NCI-H748 treated with DMSO at 0.1 percent for 48 hours (cell line): Measurements from ENCODE around the gene GABRG3.
A peak's percentile ranks its signal among the peaks of the same experiment; 100 is the strongest.
"Not testable (repeated sequence)": the region's sequence is repeated elsewhere in the genome, so short reads cannot be mapped to it uniquely, and the experiment has no call there.

Experiments
- DNase-seq: peaks from one replicate; lab custom pipeline; 2025; lab: John Stamatoyannopoulos, UW

GABRG3 gene

DNA sequence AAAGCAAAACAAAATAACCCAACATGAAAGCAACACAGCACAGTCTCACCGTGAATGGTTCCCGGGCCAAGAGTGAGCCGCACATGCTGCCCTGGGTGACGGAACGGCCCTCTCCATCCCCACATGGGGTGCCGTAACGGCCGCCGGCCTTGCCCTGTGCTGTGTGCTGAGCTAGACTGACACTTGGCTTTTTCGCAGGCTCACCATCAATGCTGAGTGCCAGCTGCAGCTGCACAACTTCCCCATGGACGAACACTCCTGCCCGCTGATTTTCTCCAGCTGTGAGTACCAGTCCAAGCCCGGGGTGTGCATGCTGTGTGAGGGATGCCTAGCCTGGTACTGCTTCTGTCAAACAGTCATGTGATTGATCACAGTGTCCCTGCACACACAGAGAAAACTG lies 357.6 kb downstream of the GABRG3 start:
- DNase-seq, result peak; percentile 20

DNA sequence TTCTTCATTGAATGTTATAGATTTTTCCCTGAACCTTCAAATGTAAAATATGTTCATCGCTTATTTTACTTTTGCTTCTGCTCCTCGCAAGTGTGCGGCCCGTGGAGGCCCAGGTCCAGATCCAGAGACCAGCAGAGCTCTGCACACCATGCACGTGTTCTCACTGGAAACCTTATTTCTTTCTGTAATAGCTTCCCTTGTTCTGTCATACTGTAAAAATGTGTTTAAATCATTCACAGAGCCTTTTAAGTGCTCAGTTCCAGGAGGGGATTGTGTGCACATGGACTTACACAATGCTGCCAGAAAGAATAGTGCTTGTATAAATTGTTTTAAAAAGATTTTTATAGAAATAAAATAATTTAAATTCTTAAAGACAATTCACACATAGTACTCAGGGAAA lies 359.3 kb downstream of the GABRG3 start:
- no peak for DNase-seq

DNA sequence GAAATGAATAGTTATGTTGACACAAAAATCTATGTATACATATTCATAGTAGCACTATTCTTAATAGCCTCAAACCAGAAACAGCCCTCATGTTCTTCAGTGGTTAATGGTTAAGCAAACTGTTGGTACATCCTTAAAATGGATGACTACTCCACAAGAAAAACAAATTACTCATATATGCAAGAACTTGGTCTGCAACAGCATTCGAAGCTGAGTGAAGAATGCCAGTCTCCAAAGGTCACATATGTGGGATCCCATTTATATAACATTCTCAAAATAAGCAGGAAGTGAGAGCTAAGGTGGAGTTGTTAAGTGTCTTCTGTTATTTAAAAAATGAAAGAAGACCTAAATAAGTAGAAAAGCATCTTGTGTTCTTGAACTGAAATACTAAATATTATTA lies 365.7 kb downstream of the GABRG3 start:
- DNase-seq, result no peak

DNA sequence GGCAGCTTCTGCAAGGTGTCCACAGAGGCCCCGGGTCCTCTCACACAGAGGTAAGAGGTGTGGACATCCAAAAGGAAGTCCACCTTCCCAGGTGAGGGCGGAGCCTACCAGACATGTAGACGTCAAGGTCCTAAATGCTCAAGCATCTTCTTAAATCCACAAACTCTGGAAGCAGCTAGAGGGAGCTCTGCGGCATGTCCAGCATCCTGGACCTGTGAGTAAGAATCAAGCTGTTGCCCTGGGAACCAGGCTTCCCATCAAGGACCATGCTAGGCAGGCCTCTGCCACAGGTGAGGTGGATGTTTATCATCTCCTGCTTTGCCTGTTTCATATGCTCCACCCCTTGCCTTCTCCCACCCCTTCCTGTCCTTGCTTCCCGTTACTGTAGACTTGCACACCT lies 368.2 kb downstream of the GABRG3 start:
- DNase-seq, result no peak

DNA sequence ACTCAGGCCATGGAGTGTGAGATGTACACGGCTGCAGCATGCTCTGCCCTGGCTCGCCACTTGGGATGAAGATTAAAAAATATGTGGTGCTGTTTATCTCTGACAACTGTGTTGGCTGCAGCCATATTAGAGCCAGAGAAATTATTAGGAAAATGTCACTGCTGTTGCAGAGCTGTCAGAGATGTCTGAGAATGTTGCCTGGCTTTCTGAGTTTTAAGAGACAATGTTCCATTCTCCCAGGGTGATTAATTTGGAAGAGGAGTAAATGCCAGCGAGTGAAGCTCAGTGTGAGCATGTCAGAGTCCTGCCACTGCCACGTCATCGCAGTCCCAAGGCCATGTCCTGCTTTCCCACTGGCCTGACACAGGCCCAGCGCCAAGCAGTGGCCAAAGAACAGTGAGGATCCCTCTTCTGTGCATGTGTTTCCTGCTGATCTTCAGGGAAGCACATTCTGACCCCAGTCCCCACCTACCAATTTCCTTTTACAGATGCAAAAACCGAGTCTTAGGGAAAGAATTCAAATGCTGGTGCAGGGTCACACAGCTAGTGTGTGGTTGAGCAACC lies 370.9 kb downstream of the GABRG3 start:
- no peak for DNase-seq

DNA sequence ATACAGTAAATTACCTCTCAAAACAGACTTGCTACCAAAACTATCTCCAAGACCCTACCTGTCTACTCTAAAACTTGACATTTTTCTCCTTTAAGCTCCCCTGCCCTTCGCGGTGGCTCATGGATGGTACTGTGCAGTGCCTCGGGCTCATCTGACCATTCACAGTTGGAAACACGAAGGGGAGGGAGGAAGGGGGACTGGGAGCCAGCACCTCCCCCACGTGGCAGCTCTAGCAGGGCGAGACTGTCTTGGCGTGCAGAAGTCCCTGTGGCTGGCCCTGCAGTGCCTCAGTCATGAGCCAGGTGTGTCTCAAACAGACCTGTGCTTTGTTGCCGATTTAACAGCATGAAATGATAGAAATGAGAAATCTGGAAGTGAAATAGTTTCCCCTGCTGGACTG lies 372.0 kb downstream of the GABRG3 start:
- DNase-seq, result peak; percentile 47

DNA sequence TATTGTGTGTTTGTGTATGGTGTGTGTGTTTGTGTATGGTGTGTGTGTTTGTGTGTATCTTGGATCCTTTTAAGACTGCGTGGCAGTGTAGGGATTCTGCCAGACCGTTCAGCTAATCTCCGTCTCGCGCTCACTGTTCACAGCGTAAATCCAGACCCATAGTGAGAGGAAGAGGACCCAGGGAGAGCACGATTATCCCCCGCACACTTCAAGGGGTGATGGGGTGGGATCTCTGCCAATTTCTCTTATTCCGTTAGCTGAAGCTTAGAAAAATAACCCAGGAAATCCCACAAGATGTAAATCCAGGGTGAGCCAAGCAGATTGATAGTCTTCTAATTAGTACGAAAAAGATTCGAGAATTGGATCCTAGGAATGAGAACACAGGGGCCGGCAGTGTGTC lies 381.2 kb downstream of the GABRG3 start:
- no peak for DNase-seq

DNA sequence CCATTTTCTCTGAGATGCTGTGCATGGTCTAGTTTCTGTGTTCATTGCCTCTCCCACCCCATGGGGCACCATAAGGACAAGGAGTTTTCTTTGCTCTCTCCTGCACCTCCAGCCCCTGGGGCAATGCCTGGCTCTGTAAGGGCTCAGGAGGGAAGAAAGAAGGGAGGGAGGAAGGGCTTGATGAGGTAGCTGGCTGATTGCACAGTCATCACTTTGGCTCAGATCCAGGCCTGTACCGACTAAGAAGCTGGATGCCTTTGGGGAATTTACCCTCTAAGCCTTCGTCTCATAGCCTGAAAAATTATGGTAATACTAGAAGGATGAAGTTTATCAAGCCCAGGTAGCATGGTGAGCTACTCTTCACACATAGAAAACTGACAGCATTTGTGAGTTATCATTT lies 382.9 kb downstream of the GABRG3 start:
- DNase-seq, result no peak

DNA sequence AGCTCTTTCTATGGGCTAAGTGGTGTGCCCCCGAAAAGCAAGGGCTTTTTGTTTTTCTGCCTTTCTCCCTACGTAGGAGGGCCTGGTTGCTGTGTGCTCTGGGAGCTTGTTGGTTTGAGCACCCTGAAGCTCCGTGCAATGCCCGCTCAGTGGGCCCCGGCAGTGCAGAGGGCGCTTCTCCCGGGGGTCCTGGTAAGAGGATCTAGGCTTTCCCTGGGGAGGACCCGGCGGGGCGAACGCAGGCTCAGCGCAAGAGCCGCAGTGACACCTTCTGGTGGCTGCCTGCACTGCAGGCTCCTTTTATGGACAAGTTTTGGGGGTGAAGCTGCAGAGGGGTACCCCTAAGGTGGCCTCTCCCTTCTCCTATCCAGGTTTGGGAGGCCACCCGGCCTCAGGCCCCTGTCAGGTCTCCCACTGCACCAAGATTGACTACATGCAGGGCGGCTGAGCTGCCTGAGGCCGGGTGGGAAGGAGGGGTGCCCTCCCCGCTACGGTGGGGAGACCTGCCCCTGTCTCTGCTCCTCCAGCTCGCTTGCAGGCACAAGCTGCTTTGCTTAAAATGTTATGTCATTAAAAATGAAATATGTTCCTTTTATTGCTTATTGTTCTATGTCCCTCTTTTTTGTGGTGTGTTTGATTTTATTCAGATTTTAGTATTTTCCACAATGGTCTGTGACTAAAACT lies 387.9 kb downstream of the GABRG3 start:
- DNase-seq, result no peak

DNA sequence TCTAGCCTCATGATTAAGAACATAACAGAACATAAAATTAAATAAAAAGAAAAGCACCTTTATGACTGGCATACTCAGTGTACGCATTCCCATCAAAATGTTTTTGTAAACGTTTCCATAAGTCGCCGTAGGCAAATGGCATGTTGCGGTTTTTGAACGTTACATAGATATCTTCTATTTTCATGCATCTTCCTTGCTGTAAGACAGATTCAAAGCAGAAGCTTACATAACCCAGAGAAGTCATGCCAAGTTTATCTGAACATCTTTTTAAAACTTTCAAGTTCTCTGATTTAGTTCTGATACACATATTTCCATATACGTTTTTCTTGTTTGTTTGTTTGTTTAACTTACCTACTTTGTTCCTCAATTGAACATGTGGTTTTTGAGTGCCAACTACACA lies 388.6 kb downstream of the GABRG3 start:
- no peak for DNase-seq

DNA sequence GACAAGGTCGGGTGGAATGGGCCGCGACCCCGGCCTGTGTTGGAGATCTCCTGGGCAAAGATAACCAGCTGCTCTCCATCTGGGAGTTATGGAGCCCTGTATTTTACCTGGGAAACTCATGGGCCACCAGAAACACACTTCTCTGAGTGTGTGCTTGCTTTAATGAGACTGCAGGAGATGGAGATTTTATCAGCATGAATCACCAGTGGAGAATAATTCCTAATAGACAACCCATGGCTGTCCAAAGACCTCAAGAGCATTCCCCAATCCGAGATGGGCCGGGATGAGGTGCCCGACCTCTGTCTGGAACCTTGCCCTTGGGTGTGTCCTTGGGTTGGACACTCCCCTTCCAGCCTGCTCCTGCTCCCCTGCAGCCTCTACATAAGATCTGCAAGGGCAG lies 389.3 kb downstream of the GABRG3 start:
- DNase-seq, result no peak

DNA sequence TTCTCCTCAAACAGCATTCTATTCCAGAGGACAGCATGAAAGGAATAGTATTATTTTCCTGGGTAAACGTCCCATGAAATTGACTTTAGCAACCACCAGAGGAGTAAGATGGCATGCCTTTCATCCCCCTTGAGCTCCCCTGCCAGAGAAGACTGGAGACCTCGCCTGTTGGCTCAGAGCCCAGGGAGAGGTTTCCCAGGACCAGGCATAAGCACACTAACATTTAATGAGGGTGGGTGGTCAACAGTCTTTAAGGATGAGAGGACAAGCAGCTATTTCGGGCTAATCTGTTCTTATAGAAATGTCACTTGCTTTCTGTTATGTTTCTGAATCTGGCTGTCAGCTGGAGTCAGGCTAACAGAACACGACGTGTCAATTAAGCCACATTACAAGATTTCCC lies 390.5 kb downstream of the GABRG3 start:
- DNase-seq, result no peak

DNA sequence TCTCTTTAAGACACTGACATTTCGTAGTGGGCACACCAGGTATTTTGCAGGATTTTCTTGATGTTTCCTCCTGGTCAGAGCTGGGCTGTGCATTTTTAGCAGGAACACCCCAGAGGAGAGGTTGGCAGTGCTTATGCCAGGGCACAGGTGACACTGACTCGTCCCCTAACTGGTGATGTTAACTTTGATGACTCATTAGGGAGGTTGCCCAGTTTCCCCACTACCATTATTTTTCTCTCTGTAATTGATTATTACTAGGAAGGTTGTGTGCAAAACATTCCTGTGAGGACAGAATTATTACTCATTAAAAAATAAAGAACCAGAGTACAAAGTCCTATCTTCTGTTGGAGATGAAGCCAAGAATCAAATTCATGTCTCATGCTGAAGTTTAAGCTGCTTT lies 394.5 kb downstream of the GABRG3 start:
- DNase-seq, result no peak

DNA sequence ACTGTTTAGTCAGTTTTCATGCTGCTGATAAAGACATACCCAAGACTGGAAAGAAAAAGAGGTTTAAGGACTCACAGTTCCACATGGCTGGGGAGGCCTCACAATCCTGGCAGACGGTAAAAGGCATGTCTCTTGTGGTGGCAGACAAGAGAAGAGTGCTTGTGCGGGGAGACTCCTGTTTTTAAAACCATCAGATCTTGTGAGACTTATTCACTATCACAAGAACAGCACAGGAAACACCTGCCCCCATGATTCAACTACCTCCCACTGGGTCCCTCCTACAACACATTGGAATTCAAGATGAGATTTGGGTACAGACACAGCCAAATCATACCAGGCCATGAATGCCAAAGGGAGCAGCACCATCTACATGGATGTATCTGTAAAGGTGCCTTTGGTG lies 406.4 kb downstream of the GABRG3 start:
- DNase-seq, result not testable (repeated sequence)

DNA sequence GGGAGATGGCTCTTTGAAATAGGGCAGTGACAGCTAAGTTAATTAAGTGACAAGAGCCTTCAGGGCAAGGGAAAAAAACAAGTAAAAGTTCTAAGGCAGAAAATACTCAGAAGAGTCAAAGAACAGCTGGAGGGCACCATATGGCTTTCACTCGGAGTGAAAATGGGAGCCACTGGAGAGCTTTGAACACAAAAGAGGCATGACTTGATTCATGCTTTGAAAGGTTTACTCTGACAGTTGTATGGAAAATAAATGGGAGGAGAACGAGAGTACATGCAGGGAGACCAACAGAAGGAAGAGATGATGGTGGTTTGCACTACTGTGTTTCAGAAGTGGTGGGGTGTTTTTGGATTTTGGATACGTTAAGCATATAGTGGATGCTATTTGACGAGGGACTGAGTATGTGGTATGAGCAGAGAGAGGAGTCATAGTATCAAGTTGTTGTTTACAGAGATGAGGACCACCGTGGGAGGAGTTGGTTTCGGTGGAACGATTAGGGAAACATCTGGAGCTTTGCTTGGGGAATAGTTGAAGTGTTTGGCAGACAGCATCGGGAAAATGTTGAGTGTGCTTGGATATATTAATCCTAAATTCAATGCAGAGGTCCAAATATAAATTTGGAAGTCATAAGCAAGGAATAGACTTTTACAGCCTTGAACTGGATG lies 411.5 kb downstream of the GABRG3 start:
- no peak for DNase-seq

DNA sequence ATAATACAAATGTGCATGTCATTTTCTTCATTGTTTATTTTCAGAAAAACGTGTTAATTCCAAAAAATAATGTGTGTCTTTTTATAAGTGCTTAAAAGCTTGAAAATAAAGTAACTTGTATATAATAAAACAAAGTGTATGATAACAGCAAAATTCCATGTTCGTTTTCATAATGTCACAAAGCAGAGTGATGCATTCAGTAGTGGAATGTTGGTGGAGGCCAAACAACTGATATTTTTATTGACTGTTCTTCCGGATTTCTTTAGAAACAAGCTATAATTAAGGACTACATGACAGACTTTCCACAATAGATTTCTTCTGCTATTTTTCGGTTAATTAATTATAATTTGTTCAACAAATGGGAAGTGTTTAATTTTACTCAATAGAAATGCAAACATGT lies 412.7 kb downstream of the GABRG3 start:
- no peak for DNase-seq

DNA sequence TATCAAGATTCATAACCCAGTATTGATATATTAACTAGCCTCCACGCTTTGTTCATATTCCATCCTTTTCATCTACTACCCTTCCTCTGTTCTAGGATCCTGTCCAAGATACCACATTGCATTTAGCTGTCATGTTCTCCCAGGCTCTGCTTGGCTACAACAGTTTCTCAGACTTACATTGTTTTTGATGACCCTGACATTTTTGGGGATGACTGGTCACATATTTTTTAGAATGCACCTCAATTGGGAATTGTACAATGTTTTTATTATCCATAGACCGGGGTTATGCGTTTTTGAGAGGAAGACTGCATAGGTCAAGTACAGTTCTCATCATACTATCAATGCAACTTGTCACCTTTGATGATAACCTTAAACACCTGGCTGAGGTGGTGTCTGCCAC lies 421.2 kb downstream of the GABRG3 start:
- DNase-seq, result no peak

DNA sequence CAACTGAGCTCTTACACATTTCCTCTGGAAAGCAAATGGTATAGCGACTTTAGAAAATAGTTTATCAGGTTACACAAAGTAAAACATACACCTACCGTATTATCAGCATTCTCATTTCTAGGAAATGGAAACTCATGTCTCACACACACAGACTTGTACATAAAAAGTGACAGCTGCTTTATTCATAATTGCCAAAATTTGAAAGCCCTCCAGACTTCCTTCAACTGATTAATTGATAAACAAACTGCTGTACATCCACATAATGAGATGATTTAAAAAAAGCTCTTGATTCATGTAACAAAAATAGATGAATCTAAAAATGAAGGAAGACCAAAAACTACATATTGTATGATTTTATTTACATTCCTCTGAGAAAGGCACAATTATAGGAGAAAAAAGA lies 425.5 kb downstream of the GABRG3 start:
- DNase-seq, result no peak

DNA sequence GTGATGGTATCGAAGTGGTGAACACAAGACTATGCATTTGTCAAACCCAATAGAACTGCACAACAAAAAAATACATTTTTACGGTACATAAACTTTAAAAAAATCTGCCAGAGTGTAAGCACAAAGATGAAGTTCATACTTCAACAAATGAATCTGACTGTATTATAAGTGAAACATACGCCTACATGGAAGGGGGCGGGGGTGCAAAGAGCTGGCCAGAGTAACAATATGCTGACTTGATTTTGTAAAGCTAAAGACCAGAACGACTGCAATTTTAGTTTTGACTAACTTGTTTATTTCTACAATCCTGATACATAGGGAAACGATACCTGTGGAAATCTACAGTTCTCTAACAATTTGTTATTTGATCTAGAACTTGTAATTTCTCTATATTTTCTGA lies 426.0 kb downstream of the GABRG3 start:
- DNase-seq, result no peak

DNA sequence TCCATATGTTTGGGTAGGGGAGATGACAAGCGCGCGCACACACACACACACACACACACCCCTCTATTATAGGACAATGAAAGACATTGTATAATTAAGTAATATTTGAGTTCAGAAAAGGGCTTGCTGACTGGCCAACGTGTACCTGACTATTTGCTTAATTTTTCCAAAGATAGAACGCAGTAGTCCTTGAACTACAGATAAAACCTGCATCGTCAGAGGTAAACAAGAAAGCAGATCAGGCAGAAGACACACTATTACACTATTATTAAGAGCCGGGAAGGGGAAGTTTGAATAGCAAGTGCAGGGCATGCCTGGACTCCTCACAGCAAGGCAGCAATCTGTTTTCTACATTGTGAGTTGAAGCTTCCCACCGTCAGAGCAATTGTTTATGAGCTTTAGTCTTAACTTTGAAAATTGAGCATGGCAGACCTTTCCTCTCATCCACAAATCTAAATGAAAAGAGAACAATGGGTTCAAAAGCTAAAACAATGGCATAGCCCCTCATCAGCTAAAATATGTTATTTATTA lies 427.7 kb downstream of the GABRG3 start:
- peak; percentile 25 for DNase-seq

DNA sequence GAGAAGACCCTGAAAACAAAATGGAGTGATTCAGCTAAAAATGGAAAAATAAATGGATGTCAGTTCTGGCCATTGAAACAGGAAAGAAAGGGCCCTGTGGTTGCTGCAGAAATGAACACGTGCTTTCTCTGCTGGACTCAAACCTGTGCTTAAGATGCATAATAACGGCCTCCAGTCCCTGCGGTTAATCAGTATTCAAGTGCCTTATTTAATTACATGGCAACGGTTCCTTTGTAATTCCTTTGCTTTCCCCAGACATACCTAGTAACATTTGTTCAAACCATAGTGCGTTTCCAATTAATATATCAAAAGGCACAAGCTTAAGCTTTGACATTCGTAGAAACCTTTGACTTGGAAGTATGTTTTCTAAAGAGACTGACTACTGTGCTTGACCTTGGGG lies 428.3 kb downstream of the GABRG3 start:
- DNase-seq, result peak; percentile 67

DNA sequence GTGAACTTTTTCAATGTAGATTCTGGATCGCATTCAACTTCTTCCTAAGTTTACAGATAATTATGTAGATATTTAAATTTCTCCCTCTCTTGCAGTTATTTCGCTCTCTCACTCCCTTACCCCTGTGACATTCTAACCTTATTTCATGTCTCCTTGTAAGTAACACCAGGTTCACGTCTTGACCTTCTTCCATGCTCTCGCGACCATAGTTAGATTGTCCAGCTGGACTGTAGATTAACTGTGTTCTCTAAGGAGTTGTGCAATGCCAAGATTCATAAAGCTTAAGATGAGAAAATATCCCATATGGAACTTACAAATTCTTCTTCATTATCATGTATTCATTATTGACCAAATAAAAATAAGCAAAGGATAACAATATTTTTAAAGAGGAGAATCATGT lies 430.5 kb downstream of the GABRG3 start:
- no peak for DNase-seq

DNA sequence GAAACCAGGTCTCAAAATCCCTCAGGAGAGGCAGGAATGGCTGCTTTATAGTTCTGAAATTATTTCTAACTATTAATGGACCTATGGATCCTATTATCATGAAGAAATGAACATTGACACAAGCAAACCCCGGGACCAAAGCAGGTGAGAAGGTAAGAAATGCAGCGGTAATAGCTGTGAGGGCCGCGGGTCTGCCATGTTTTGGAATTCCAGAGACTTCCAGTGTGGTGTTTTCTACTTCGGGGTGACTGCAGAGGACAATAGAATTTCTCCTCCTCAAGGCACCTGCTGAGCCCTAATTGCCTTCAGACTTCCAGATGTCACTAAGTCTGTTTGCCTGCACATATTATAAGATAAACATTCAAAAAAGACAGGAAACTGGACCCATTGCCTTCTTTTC lies 437.4 kb downstream of the GABRG3 start:
- no peak for DNase-seq
